WTC11 (cell line): ENCODE results near the gene OTOG. TPM values are rescaled to one million over a fixed set of nuclear protein-coding genes. Genes with fewer than 3 reads are reported as not detected.

Experiments used
- ATAC-seq: fragments of 200-7000 bp; cut with Tn5 transposase; 2 replicates; pipeline ENCODE4 v1.10.0; 2021; ENCODE audit warnings: mild to moderate bottlenecking, moderate library complexity
- CTCF ChIA-PET: fragments of 300-600 bp; sonication (Branson Sonifier 250); formaldehyde crosslinking; loops from one replicate; lab custom pipeline; 2021; ENCODE audit warnings: antibody characterized with exemption; lab: Charles Lee
- POLR2A ChIA-PET: fragments of 350-600 bp; sonication (Branson Sonifier 250); formaldehyde crosslinking; loops from one replicate; lab custom pipeline; 2021; ENCODE audit warnings: antibody characterized with exemption; lab: Charles Lee
- DNase-seq: peaks from one replicate; pipeline ENCODE4 v3.0.0; 2021; ENCODE audit warnings: low spot score
- H3K27ac Mint-ChIP-seq: 2 replicates; pipeline ENCODE4 v1.8.0; 2021; ENCODE audit warnings: mixed read lengths
- H3K27me3 Mint-ChIP-seq: 2 replicates; pipeline ENCODE4 v1.8.0; 2021; ENCODE audit warnings: low read depth, mild to moderate bottlenecking, moderate library complexity, mixed read lengths
- H3K36me3 Mint-ChIP-seq: 2 replicates; pipeline ENCODE4 v1.8.0; 2021; ENCODE audit warnings: mixed read lengths
- H3K4me1 Mint-ChIP-seq: 2 replicates; pipeline ENCODE4 v1.8.0; 2022; ENCODE audit warnings: mixed read lengths
- H3K4me3 Mint-ChIP-seq: 2 replicates; pipeline ENCODE4 v1.8.0; 2021; ENCODE audit warnings: mild to moderate bottlenecking, moderate library complexity, mixed read lengths
- H3K9me3 Mint-ChIP-seq: 2 replicates; pipeline ENCODE4 v1.8.0; 2021; ENCODE audit warnings: mixed read lengths
- ATF1 ChIP-seq: sonication (generic); formaldehyde crosslinking; IDR thresholded peaks from 2 replicates; pipeline ENCODE4 v1.8.1; 2023; ENCODE audit warnings: mild to moderate bottlenecking, moderate library complexity, missing genetic modification reagents
- CREM ChIP-seq: sonication (generic); formaldehyde crosslinking; IDR thresholded peaks from 2 replicates; pipeline ENCODE4 v1.8.1; 2022; ENCODE audit warnings: mild to moderate bottlenecking, missing genetic modification reagents, moderate library complexity
- ERG ChIP-seq: fragments of 250-450 bp; sonication (Bioruptor Pico); IDR thresholded peaks from 2 replicates; pipeline ENCODE4 v1.8.0; 2021; ENCODE audit warnings: mild to moderate bottlenecking
- ESRRA ChIP-seq: sonication (generic); formaldehyde crosslinking; IDR thresholded peaks from 2 replicates; pipeline ENCODE4 v1.8.1; 2022; ENCODE audit warnings: mild to moderate bottlenecking, missing genetic modification reagents, borderline replicate concordance
- FOXK1 ChIP-seq: sonication (generic); formaldehyde crosslinking; IDR thresholded peaks from 2 replicates; pipeline ENCODE4 v1.8.0; 2022; ENCODE audit warnings: mild to moderate bottlenecking, moderate library complexity, missing genetic modification reagents
- FOXP1 ChIP-seq: sonication (generic); formaldehyde crosslinking; IDR thresholded peaks from 2 replicates; pipeline ENCODE4 v1.8.0; 2022; ENCODE audit warnings: missing genetic modification reagents, mild to moderate bottlenecking, moderate library complexity, borderline replicate concordance
- GABPB1 ChIP-seq: sonication (generic); formaldehyde crosslinking; IDR thresholded peaks from 2 replicates; pipeline ENCODE4 v1.8.1; 2023; ENCODE audit warnings: mild to moderate bottlenecking, missing genetic modification reagents
- GRHL2 ChIP-seq: fragments of 250-450 bp; sonication (Bioruptor Pico); IDR thresholded peaks from 2 replicates; pipeline ENCODE4 v1.8.0; 2022; ENCODE audit warnings: mild to moderate bottlenecking, moderate library complexity; ENCODE audit not compliant: insufficient replicate concordance, severe bottlenecking
- GTF2I ChIP-seq: fragments of 250-450 bp; sonication (Bioruptor Pico); conservative IDR thresholded peaks from 2 replicates; pipeline ENCODE4 v1.4.0; 2021; ENCODE audit warnings: mild to moderate bottlenecking
- IRF1 ChIP-seq: sonication (generic); formaldehyde crosslinking; IDR thresholded peaks from 2 replicates; pipeline ENCODE4 v1.8.0; 2023; ENCODE audit warnings: missing genetic modification reagents
- IRF2 ChIP-seq: sonication (generic); formaldehyde crosslinking; IDR thresholded peaks from 2 replicates; pipeline ENCODE4 v1.8.0; 2022; ENCODE audit warnings: low read depth, missing genetic modification reagents, borderline replicate concordance
- JAZF1 ChIP-seq: fragments of 250-450 bp; sonication (Bioruptor Pico); IDR thresholded peaks from 2 replicates; pipeline ENCODE4 v1.9.0; 2021; ENCODE audit warnings: moderate library complexity, mild to moderate bottlenecking, inconsistent platforms
- KAT7 ChIP-seq: sonication (generic); formaldehyde crosslinking; IDR thresholded peaks from 2 replicates; pipeline ENCODE4 v1.8.1; 2023; ENCODE audit warnings: missing genetic modification reagents, mild to moderate bottlenecking, borderline replicate concordance
- MLX ChIP-seq: sonication (generic); formaldehyde crosslinking; IDR thresholded peaks from 2 replicates; pipeline ENCODE4 v1.8.1; 2023; ENCODE audit warnings: mild to moderate bottlenecking, missing genetic modification reagents, moderate library complexity
- NFATC4 ChIP-seq: fragments of 250-450 bp; sonication (Bioruptor Pico); IDR thresholded peaks from 2 replicates; pipeline ENCODE4 v1.9.0; 2021; ENCODE audit warnings: mild to moderate bottlenecking
- NFE2L1 ChIP-seq: sonication (generic); formaldehyde crosslinking; IDR thresholded peaks from 2 replicates; pipeline ENCODE4 v1.8.1; 2023; ENCODE audit warnings: missing genetic modification reagents
- NR1H2 ChIP-seq: sonication (generic); formaldehyde crosslinking; IDR thresholded peaks from 2 replicates; pipeline ENCODE4 v1.9.0; 2021; ENCODE audit warnings: mild to moderate bottlenecking, moderate library complexity, missing genetic modification reagents
- PRDM15 ChIP-seq: sonication (generic); formaldehyde crosslinking; IDR thresholded peaks from 2 replicates; pipeline ENCODE4 v1.8.0; 2022; ENCODE audit warnings: missing genetic modification reagents
- SP1 ChIP-seq: sonication (generic); formaldehyde crosslinking; conservative IDR thresholded peaks from 2 replicates; pipeline ENCODE4 v1.8.1; 2022; ENCODE audit warnings: missing genetic modification reagents
- TEAD1 ChIP-seq: sonication (generic); formaldehyde crosslinking; IDR thresholded peaks from 2 replicates; pipeline ENCODE4 v1.8.0; 2022; ENCODE audit warnings: mild to moderate bottlenecking, missing genetic modification reagents
- ZNF263 ChIP-seq: sonication (generic); formaldehyde crosslinking; IDR thresholded peaks from 2 replicates; pipeline ENCODE4 v1.8.1; 2022; ENCODE audit warnings: low read depth, mild to moderate bottlenecking, moderate library complexity, missing genetic modification reagents
- ZNF281 ChIP-seq: sonication (generic); formaldehyde crosslinking; IDR thresholded peaks from 2 replicates; pipeline ENCODE4 v1.8.0; 2023; ENCODE audit warnings: mild to moderate bottlenecking, missing genetic modification reagents
- ZNF317 ChIP-seq: sonication (generic); formaldehyde crosslinking; IDR thresholded peaks from 2 replicates; pipeline ENCODE4 v1.8.1; 2023; ENCODE audit warnings: low read depth, mild to moderate bottlenecking, moderate library complexity, missing genetic modification reagents, borderline replicate concordance
- ZNF423 ChIP-seq: fragments of 250-450 bp; sonication (Bioruptor Pico); IDR thresholded peaks from 2 replicates; pipeline ENCODE4 v2.1.2; 2022; ENCODE audit warnings: mild to moderate bottlenecking, moderate library complexity
- ZNF425 ChIP-seq: fragments of 250-450 bp; sonication (Bioruptor Pico); conservative IDR thresholded peaks from 2 replicates; pipeline ENCODE4 v1.9.0; 2021; ENCODE audit warnings: mild to moderate bottlenecking
- total RNA-seq: library from RNA; stranded (reverse); gene quantifications from 3 replicates; pipeline ENCODE4 v1.2.3, GENCODE V29; 2021

Gene OTOG
- total RNA-seq, 1 experiment from 2014 or later = 1.4 TPM

GRCh38 chr11:17564687-17565042 is 17.6 kb downstream of the OTOG start:
- H3K27ac Mint-ChIP-seq = no peak overlapping the region
- no peaks in the 10 kb centered on the region for H3K36me3 Mint-ChIP-seq
- CTCF ChIA-PET = interaction anchor here (0.7 to 3.5 kb wide), 14 partner anchors 11 to 176 kb away, joined by 3 to 25 read pairs (median 5); partner anchors contain the start of genes KCNJ11, MYOD1, OTOG and USH1C
- ATAC-seq (peak; percentile 74), DNase-seq (peak; percentile 53)
- no peak overlapping the region for H3K4me3 Mint-ChIP-seq
- no peak for TF ChIP-seq TEAD1 (CRISPR knock-in tag)
- TF ChIP-seq ZNF263 (CRISPR knock-in tag) = no peak
- no peak for TF ChIP-seq ESRRA
- no peak for TF ChIP-seq IRF1
- TF ChIP-seq CREM (CRISPR knock-in tag) = no peak
- no peak for TF ChIP-seq ATF1
- no peak for TF ChIP-seq GRHL2 (CRISPR knock-in tag)
- no peak for TF ChIP-seq ZNF425
- TF ChIP-seq JAZF1 (CRISPR knock-in tag) = no peak
- TF ChIP-seq MLX = no peak
- POLR2A ChIA-PET = no interaction called here
- H3K9me3 Mint-ChIP-seq = no peaks in the 10 kb centered on the region
- H3K4me1 Mint-ChIP-seq = no peaks in the 10 kb centered on the region
- no peaks in the 10 kb centered on the region; the same call in 1 of the 2 replicates for H3K27me3 Mint-ChIP-seq

- no peak for DNase-seq
- no peak for ATAC-seq
- Mint-ChIP-seq H3K27ac (no peak overlapping the region), H3K36me3 (no peaks in the 10 kb centered on the region), H3K4me1 (0 out of 2 replicates have a peak, but pooled peaks cover 4% of the 10 kb centered on the region), H3K4me3 (no peak overlapping the region), H3K9me3 (no peaks in the 10 kb centered on the region), H3K27me3 (no peaks in the 10 kb centered on the region; the same call in 1 of the 2 replicates)
- CTCF ChIA-PET = no interaction called here
- POLR2A ChIA-PET = no interaction called here
- TF ChIP-seq TEAD1 (CRISPR knock-in tag) = no peak
- no peak for TF ChIP-seq SP1
- TF ChIP-seq IRF2 = no peak
- TF ChIP-seq ZNF281 (CRISPR knock-in tag) = no peak
- no peak for TF ChIP-seq ZNF423 (CRISPR knock-in tag)
- no peak for TF ChIP-seq ERG (CRISPR knock-in tag)
- no peak for TF ChIP-seq NFE2L1
- TF ChIP-seq NR1H2 (CRISPR knock-in tag) = no peak
- TF ChIP-seq ZNF317 (CRISPR knock-in tag) = no peak
- no peak for TF ChIP-seq NFATC4 (CRISPR knock-in tag)
- TF ChIP-seq GRHL2 (CRISPR knock-in tag) = no peak
- TF ChIP-seq PRDM15 (CRISPR knock-in tag) = no peak
- no peak for TF ChIP-seq KAT7 (CRISPR knock-in tag)
- TF ChIP-seq FOXP1 (CRISPR knock-in tag) = no peak
- TF ChIP-seq GTF2I (CRISPR knock-in tag) = no peak
- no peak for TF ChIP-seq FOXK1
- TF ChIP-seq GABPB1 = no peak
Observed at GRCh38 chr11:17568944-17569343, 21.9 kb downstream of the OTOG start.
